ENCODE measurements around the gene SH3GLB1. TPM values are rescaled to one million over a fixed set of nuclear protein-coding genes. Genes with fewer than 3 reads are reported as not detected.

SH3GLB1 gene
- total and polyA plus RNA-seq, 2 of the 4 experiments (the other 2 are of a cell fraction) = 22.2 to 36.5 TPM

DNA sequence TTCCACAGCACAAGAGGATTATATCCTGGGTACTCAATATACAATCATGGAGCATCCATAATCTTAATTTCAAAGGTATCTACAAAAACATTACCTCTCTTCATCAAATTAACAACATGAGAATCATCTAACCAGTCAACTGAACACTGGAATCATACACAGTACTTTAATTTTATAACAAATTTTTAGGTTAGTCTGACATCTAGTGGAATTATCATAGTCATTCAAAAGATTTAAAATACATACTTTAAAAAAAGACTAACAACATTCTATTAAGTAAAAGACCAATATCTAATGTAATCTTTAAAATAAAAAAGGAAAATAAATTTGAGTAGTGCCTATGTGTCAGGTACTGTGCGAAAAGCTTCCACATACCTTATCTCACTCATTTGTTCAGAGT, 16.8 kb upstream of the SH3GLB1 start:
- in situ Hi-C loops (cut with MboI; ENCODE audit: low sequenced_read_pairs) (no loop called here), dilution Hi-C loops (cut with HindIII; ENCODE audit: low sequenced_read_pairs, unreplicated experiment) (no loop called here), intact Hi-C loops (cut with micrococcal nuclease) (loop anchor here (5.0 kb wide), 2 partner anchors 215 to 305 kb away; no protein-coding TSS in a partner anchor)
- Histone ChIP-seq H3K79me1 (ENCODE audit: low read depth in 1 of 2, low read length in 2 of 2) (no peaks in the 10 kb centered on the region), H4K5ac (ENCODE audit: low read depth, low read length) (no peak overlapping the region), H3K27ac (ENCODE audit: insufficient read depth, low read length) (no peak overlapping the region), H3K9me3 (ENCODE audit: control insufficient read depth, insufficient read depth, low read length) (no peaks in the 10 kb centered on the region), H4K8ac (ENCODE audit: low read depth in 2 of 2, low read length in 2 of 2) (no peak overlapping the region), H3K18ac (ENCODE audit: low read depth, low read length) (no peak overlapping the region), H2BK120ac (ENCODE audit: low read depth, low read length) (no peak overlapping the region), H3K14ac (replicated peaks; ENCODE audit: low read depth, low read length) (no peak overlapping the region), H3K27me3 (ENCODE audit: control insufficient read depth, insufficient read depth, low read length) (peaks cover 1% of the 10 kb centered on the region; the same call in 1 of the 2 replicates), H3K9ac (ENCODE audit: low read depth, low read length) (no peak overlapping the region), H2BK5ac (ENCODE audit: low read depth, low read length, poor library complexity, severe bottlenecking) (no peak overlapping the region), H3K4me1 (ENCODE audit: control insufficient read depth, insufficient read depth, low read length) (no peaks in the 10 kb centered on the region), H3K4ac (ENCODE audit: low read depth, low read length) (no peak overlapping the region), H3K56ac (ENCODE audit: extremely low read depth, insufficient read depth, low read length) (no peak overlapping the region), H2AK9ac (replicated peaks; ENCODE audit: low read depth, low read length, poor library complexity) (no peak overlapping the region), H2AK5ac (ENCODE audit: low read depth, low read length) (no peak overlapping the region), H2BK15ac (ENCODE audit: low read depth, low read length) (no peak overlapping the region), H2AFZ (replicated peaks; ENCODE audit: low read length, poor library complexity) (no peak overlapping the region), H3K4me2 (ENCODE audit: low read depth, low read length) (no peak overlapping the region), H3K36me3 (ENCODE audit: control insufficient read depth, insufficient read depth, low read length) (no peaks in the 10 kb centered on the region), H3K9me1 (ENCODE audit: insufficient read depth, low read length) (no peaks in the 10 kb centered on the region), H2BK20ac (ENCODE audit: low read depth, low read length) (no peak overlapping the region), H4K20me1 (ENCODE audit: insufficient read depth, low read length) (no peaks in the 10 kb centered on the region), H3K23ac (ENCODE audit: low read depth, low read length) (no peak overlapping the region), H3K4me3 (ENCODE audit: insufficient read depth, low read depth, low read length) (no peak overlapping the region), H4K91ac (ENCODE audit: insufficient read depth, low read depth, low read length) (no peak overlapping the region)
- BruUV-seq (replicated peaks) = no TSS peak
- CTCF ChIA-PET = interaction anchor here (1.0 kb wide), 1 partner anchor 308 kb away, joined by 3 read pairs; no protein-coding TSS in a partner anchor
- TF ChIP-seq RAD21 (IDR thresholded peaks at IDR 0.05; ENCODE audit: low read length) (no peak; the same call in 1 of the 2 replicates), MAZ (IDR thresholded peaks at IDR 0.05; ENCODE audit: borderline replicate concordance, low read depth, low read length) (no peak), SMC3 (IDR thresholded peaks at IDR 0.05; ENCODE audit: low read depth, low read length) (0 out of 2 replicates have a peak, but pooled peaks have one; percentile 15), RCOR1 (IDR thresholded peaks at IDR 0.05; ENCODE audit: insufficient replicate concordance, low read length) (no peak)
- TF ChIP-seq, protein P1, sequence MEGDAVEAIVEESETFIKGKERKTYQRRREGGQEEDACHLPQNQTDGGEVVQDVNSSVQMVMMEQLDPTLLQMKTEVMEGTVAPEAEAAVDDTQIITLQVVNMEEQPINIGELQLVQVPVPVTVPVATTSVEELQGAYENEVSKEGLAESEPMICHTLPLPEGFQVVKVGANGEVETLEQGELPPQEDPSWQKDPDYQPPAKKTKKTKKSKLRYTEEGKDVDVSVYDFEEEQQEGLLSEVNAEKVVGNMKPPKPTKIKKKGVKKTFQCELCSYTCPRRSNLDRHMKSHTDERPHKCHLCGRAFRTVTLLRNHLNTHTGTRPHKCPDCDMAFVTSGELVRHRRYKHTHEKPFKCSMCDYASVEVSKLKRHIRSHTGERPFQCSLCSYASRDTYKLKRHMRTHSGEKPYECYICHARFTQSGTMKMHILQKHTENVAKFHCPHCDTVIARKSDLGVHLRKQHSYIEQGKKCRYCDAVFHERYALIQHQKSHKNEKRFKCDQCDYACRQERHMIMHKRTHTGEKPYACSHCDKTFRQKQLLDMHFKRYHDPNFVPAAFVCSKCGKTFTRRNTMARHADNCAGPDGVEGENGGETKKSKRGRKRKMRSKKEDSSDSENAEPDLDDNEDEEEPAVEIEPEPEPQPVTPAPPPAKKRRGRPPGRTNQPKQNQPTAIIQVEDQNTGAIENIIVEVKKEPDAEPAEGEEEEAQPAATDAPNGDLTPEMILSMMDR (conservative IDR thresholded peaks at IDR 0.05; ENCODE audit: low read depth, low read length) = 0 out of 2 replicates have a peak, but pooled peaks have one; percentile 13
- POLR2A ChIA-PET (ENCODE audit: unreplicated experiment) = no interaction called here
- WGBS, 2 experiments (ENCODE audit: extremely low coverage in 2 of 2, insufficient read length in 1 of 2) = no CpG with 5 or more reads among the region's 1 CpG
- ATAC-seq (ENCODE audit: low read depth) (peak; percentile 35; the same call in 1 of the 2 replicates), DNase-seq (no peak)
